ENCODE results near the gene CACNB1.

CACNB1 gene

DNA sequence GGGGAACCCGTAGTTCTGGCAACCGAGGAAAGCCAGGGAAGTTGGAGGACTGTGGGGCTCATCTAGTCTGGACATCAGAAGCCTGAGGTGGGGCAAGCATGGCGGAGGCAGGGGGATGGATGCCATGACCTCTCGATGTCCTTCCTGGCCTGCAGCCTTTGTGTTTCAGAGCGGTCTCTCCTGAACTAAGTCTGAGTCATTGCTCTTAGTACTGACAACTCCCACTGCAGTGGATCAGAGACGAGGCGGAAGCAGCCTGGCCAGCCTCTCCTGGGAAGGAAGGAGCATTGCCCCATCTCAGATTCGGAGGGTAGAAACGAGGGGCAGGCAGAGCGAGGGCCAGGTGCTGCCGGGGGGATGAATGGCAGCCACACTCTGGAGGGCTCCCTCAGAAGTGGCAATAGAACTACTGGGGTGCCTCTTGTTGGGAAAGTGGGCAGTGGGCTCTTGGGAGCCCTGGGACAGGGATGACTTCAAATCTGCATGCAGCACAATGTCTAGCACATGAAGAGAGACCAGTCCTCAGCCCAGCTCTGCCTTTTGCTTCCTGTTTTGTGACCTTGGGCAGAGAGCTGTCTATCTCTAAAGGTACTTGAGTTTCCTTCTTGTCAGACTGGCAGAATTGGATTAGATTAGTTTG lies 31.9 kb upstream of the CACNB1 start:
- no peaks in the 10 kb centered on the region for H3K36me3 Mint-ChIP-seq (ENCODE audit: low read depth)
- peak overlapping the region; percentile 15 for H3K4me3 Mint-ChIP-seq
- H3K27ac Mint-ChIP-seq: no peak overlapping the region
- no peak for DNase-seq
- H3K9me3 Mint-ChIP-seq: no peaks in the 10 kb centered on the region
- peaks cover 67% of the 10 kb centered on the region for H3K4me1 Mint-ChIP-seq
- no peak for TF ChIP-seq CTCF (IDR thresholded peaks at IDR 0.05)
- H3K27me3 Mint-ChIP-seq (ENCODE audit: low read depth, poor library complexity): peaks cover 28% of the 10 kb centered on the region

GRCh38 chr17:39227364-39227919 lies 30.0 kb upstream of the CACNB1 start:
- no peaks in the 10 kb centered on the region for H3K9me3 Mint-ChIP-seq
- peaks cover 79% of the 10 kb centered on the region for H3K4me1 Mint-ChIP-seq
- H3K27ac Mint-ChIP-seq: no peak overlapping the region
- no peak for DNase-seq
- no peaks in the 10 kb centered on the region for H3K36me3 Mint-ChIP-seq (ENCODE audit: low read depth)
- H3K4me3 Mint-ChIP-seq: peak overlapping the region; percentile 29
- peaks cover 47% of the 10 kb centered on the region for H3K27me3 Mint-ChIP-seq (ENCODE audit: low read depth, poor library complexity)
- no peak for TF ChIP-seq CTCF (IDR thresholded peaks at IDR 0.05)

DNA sequence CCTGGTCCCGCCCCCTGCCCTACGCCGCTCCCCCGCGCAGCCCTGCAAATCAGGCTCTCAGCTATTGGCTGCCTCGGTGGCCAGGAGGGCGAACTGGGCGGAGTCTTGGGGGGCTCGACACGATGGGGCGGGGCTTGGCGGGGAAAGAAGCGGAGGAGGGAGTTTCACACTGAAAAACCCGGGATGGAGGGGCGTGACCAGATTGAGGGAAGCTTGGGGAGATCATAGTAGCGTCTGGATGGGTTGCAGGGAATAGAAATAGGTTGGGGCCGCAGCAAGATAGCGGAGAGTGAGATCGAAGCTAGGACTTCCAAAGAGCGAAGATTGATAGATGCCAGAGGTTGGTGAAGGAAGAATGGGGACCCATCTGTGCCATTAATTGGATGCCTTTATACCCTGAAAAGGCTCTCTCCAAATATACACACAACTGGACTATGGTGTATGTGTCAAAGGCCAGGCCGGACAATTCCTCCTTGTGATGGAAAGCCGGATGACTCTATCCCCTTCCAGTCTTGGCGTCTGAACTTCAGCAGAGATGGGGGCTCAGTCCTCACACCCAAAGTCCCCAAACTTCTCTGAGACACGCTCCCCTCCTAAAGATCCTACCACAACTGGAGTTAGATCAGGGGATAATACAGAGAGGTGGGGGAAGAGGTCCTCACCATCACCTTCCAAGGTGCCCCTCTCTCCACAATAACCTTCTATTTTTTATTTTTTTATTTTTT lies 28.7 kb upstream of the CACNB1 start:
- peak; percentile 99 for DNase-seq
- TF ChIP-seq CTCF (IDR thresholded peaks at IDR 0.05): no peak
- Mint-ChIP-seq H3K9me3 (no peaks in the 10 kb centered on the region), H3K36me3 (ENCODE audit: low read depth) (no peaks in the 10 kb centered on the region), H3K27ac (no peak overlapping the region), H3K4me1 (peaks cover 66% of the 10 kb centered on the region), H3K4me3 (peak overlapping the region; percentile 81), H3K27me3 (ENCODE audit: low read depth, poor library complexity) (peaks cover 53% of the 10 kb centered on the region)

DNA sequence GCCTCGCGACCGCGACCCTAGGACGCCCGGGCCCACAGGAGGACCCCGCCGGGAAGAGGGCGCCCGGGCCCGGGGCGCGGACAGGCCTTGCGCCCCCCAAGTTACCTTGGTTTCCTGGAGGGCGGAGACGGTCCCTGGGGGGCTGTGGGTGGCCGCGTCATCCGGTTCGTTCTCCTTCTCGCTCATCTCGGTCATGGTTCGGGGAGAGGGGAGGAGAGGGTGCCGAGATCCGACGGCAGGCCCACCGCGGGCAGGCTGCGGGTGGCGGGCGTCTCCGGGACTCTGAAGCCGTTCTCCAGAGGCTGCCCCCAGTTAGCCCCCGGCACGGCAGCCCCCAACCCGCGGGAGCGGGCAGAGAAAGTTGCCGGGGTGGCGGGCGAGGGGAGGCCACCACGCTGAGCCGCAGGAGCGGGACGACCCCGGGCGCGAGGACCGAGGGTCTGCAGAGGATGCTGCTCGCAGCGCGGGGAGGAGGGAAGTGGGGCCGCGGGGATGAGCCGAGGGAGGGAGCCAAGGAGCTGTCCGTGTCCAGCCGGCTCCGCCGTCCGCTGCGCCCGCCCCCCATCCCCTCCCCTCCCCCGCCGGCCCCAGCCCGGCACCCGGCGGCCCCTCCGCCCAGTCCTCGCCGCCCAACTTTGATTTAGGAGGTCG lies 28.0 kb upstream of the CACNB1 start, which contains the start of gene STAC2:
Gene STAC2 (minus strand): TSS at position 638 of the 651 bp plus-strand sequence. CDS start 443 bp downstream, at position 195.
- no peak for TF ChIP-seq CTCF (IDR thresholded peaks at IDR 0.05)
- Mint-ChIP-seq H3K27ac (no peak within 1 kb of the TSS), H3K9me3 (no peaks in the 10 kb centered on the region), H3K4me3 (peak within 1 kb of the TSS; percentile 88), H3K4me1 (peaks cover 59% of the 10 kb centered on the region), H3K36me3 (ENCODE audit: low read depth) (no peaks in the 10 kb centered on the region), H3K27me3 (ENCODE audit: low read depth, poor library complexity) (peaks cover 55% of the 10 kb centered on the region)
- no peak for DNase-seq

GRCh38 chr17:39224778-39225307 lies 27.4 kb upstream of the CACNB1 start:
- no peak for TF ChIP-seq CTCF (IDR thresholded peaks at IDR 0.05)
- H3K27ac Mint-ChIP-seq: no peak overlapping the region
- H3K4me3 Mint-ChIP-seq: peak overlapping the region; percentile 88
- peaks cover 58% of the 10 kb centered on the region for H3K4me1 Mint-ChIP-seq
- H3K36me3 Mint-ChIP-seq (ENCODE audit: low read depth): no peaks in the 10 kb centered on the region
- no peaks in the 10 kb centered on the region for H3K9me3 Mint-ChIP-seq
- H3K27me3 Mint-ChIP-seq (ENCODE audit: low read depth, poor library complexity): peaks cover 61% of the 10 kb centered on the region
- peak; percentile 52 for DNase-seq

Data from nephron progenitor cell (in vitro differentiated cells).